Caki2 (cell line): ENCODE results near the gene LGI2. TPM values are rescaled to one million over a fixed set of nuclear protein-coding genes. Genes with fewer than 3 reads are reported as not detected.

ENCODE experiments used
- DNase-seq: peaks from one replicate; pipeline ENCODE4 v3.0.0-alpha.2; 2015; ENCODE audit warnings: low read depth
- in situ Hi-C: cut with HindIII; loops from 2 replicates; pipeline ENCODE4 v1.10.0; 2016; ENCODE audit warnings: low sequenced_read_pairs, low pct_unique_long_range_greater_than_20kb, mixed read lengths
- total RNA-seq: library from RNA; depleted of rRNA; stranded (reverse); fragments of >200 nt; shearing (Covaris generic); gene quantifications from 2 replicates; pipeline ENCODE4 v1.2.3, GENCODE V29; 2014; ENCODE audit warnings: low replicate concordance

The LGI2 gene
- total RNA-seq, 1 experiment from 2014 or later = not detected

DNA sequence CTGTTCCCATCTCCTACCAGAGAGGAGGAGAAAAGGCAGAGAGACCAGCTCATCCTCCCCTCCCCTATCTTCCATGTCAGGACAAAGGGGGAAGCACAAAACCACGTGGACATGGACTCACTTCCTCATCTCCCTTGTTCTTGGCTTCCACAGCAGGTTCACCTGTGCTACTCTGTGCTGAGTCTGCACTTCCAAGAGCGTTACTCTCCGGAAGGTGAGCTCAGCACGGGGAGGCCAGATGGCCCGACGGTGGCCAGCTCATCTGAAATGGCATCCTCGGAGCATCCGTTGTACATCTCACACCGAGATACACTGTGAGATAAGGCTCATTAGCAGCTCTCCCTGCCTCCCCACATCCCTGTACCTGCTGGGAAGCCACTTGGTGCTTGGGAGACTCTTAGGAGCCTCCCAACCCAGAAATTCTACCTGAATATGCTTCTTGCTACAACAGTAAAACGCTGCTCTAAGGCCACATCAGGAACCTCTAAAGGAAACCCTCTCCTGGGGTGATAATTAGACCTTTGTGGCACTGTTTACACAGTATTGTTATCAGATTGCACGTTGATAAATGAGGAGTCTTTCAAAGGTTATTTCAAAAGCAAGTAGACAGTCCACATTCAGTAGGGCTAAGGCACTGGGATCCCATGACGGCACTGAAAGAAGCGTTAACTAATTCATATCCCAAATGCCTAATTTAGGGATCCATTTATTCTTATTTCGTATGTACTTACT, 19.4 kb downstream of the LGI2 start:
- in situ Hi-C loops = no loop called here
- DNase-seq = no peak

DNA sequence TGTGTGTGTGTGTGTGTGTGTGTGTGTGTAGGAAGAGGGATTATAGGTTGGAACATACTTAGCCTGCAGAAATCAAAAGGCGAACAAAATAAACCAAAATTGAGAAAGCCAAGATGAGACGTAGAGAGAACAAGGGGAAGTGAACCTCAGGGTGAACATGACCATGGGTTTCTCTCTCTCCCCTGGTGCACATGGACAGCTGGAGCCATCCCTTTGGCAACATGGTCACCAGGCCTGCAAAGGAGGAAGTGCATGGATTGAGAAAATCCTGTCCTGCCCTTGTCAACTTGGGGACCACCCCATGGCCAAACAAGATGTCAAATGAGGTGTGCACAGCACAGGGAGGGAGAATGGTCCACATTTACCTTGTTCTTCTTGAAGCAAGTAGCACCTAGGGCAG, 23.1 kb downstream of the LGI2 start:
- no peak for DNase-seq
- in situ Hi-C loops = no loop called here

DNA sequence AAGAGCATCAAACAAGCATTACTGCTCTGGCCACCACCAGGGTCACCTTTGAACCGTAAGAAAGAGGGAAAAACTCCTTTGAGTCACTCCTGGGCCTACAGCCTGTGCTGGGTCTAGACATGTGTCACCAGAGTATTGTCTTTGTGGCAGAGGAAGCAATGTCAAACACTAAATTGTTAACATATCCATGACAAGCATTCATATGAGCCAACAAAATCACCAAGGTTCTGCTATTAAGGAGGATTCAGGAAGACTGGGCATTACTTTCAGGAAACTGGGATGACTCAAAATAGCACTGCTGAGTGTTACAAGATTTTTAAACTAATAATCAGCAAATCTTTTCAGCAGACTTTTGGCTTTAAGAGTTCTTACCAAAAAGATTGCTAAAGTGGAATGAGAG, 28.1 kb downstream of the LGI2 start:
- DNase-seq = no peak
- in situ Hi-C loops = no loop called here

DNA sequence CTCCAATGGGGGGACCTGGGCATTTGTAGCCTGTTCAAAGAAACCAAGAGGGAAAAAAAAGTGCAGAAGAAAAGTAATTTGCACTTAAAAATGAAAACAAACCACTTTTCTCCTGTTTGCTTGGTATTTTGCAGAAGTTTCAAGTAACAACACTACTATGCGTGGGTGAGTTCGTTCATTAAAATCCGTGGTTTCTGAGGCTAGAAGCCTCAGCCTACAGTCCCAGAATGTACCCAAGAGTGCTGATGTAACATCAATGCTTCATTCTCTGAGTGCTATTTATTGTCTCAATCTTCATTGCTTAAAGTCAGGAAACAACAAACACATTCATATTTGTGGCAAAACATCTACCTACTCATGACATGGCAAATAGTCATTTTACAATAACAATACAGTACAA, 29.2 kb downstream of the LGI2 start:
- no peak for DNase-seq
- in situ Hi-C loops = no loop called here

DNA sequence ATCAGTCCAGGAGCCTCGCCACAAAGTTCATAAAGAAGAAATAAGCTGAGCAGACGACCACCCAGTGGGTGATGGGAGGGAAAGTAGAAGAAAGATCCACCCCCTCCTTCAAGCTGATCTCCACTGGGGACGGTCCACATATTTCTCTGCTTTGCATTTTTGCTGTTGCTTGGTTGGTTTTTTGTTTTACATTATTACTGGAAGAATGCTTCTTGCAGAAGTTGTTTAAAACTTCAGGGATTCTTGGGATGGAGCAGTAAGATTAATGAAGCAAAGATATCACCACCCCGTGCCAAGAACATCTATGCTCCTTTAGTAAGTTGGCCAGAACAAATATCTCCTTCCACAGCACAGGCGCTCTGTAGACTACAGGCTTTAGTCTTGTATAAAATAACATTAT, 30.1 kb downstream of the LGI2 start:
- in situ Hi-C loops = no loop called here
- DNase-seq = no peak

DNA sequence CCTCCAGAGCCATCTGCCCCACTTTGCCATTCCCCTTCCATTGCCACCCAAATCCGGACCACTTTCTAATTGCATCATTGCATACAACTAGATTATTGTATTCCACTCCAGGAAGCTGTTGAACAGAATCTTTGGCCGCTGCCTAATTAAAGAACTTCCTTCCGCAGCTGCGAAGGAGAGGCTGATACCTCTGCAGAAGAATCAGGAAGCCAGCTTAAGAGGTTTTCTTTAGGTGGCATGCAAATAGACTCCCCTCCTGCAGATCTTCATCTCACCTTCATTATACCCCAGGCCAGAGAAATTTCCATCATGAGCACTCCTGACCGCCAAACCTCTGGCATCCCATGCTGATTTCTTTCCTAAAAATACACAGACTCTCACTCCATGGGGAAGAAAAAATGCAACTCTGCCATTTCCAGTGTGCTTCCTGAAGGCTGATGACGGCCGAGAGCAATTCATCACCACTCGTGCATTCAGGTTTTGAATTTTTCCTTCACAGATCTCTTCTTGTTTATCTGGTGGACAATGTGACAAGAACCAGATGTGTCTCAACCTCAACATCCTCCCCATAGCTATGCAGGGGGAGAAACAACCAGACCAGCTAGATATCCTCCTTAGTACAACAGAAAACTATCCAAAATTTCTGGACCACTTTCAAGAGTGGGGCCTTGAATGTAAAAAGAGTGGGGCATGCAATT, 31.2 kb downstream of the LGI2 start:
- no peak for DNase-seq
- in situ Hi-C loops = no loop called here

DNA sequence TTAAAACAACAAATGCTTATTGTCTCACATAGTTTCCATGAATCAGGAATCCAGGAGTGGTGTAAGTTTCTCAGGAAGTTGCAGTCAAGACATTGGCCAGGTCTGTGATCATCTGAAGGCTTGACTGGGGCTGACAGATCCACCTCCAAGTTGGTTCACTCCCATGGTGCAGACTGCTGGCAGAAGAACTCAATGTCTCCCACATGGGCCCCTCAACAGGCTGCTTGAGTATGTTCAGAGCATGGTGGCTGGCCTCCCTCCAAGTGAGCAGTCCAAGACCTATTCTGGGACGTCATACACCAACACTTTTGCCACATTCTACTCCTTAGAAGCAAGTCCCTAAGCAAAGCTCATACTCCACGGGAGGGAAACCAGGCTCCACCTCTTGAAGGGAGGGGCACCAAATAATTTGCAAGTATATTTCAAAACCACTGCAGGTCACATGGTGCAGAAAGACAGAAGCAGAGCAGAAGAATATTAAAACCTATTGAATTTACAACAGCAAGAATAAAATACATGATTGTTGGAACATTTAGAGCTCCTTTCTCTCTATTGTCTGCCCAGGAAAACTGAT, 35.3 kb downstream of the LGI2 start:
- in situ Hi-C loops = no loop called here
- no peak for DNase-seq

DNA sequence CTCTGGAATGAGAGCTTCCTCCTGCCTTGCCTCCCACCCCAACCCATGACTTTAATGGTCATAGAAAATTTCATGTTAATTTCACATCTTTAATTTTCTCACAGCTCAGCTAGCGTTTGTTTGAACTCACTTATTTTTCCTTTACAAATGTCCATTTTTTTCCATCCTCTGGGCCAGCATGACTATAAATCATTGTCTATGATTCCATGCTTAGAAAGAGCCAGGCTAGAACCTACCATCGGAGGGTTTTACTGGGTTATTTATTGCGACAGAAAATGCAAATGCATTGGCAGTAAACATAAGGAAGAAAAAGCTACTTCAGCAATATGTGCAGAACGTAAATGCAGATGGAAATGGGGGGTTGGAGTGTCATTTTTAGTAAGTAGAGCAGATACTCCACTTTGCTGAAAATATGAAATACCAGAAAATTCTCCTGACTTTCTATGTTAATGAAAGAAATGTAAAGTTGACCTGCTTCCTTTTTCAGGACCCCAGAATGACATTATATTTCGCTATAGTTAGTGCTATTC, 37.1 kb downstream of the LGI2 start:
- in situ Hi-C loops = no loop called here
- DNase-seq = no peak

DNA sequence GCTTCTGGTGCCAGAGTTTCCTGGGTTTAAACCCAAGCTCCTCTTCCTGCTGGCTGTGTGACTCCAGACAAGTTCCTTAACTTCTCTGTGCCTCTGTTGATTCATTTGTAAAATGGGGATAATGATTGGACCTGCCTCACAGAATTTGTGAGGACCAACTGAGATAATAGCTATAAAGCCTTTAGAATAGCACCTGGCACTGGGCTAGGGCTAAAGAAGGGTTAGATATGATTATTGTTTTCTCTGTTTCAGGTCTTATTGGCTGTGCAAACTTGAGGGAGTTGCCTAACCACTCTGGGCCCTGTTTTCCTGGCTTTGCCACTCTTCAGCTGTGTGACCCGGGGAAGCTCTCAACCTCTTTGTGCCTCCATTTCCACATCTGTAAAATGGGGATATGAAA, 37.8 kb downstream of the LGI2 start:
- in situ Hi-C loops = no loop called here
- DNase-seq = no peak

DNA sequence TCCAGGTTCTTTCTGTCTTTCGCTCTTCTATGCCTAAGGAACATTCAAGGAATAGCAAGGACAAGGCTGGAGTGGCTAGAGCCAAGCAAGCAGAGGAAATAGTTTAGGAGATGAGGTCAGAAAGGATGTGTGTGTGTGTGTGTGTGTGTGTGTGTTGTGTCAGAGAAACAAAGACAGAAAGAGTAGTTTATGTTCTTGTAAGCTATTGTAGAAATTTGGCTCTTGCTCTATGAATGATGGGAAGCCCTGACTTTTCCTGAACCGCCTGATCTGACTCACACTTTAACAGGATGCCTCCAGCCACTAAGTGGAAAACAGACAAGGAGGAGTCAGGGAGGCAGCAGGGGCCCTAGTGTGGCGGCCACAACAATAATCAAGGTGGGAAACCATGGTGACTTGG, 39.7 kb downstream of the LGI2 start:
- in situ Hi-C loops = no loop called here
- DNase-seq = no peak

DNA sequence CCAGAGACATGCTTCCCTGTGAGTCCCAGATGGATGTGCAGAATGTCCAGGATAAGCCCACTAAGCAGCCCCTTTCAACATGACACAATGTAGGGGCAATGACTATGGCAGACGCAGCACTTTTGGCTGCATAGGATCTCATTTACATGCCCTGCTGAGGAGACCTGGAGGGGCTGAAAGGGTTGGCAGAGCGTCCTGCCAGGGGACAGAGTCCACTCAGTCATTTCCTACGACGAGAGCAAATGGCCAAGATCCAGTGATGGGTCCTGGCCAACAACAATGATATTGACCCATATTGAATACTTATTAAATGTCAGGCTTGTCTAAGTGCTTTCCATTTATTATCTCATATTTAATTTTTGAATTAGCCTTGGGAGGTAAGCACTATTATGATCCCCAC, 41.4 kb downstream of the LGI2 start:
- in situ Hi-C loops = no loop called here
- DNase-seq = no peak

DNA sequence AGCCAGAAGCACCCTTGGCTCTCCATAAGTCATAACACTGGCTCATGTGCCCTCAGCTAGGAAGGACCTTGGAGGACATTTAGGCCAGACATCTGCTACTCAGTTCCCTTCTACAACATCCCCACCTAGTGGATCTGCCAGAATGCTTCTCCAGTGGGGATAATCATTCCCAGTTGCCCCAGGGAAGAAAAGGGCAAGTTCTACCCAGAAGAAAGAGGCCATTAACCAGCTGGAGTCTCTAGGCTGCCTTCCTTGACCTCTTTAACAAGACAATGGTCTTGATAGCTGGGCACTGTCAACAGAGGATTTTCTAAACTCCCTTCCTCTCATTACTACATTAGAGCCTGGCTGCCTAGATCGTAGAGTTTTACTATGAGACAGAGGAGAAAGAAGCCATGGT, 42.0 kb downstream of the LGI2 start:
- in situ Hi-C loops = no loop called here
- DNase-seq = peak; percentile 22

DNA sequence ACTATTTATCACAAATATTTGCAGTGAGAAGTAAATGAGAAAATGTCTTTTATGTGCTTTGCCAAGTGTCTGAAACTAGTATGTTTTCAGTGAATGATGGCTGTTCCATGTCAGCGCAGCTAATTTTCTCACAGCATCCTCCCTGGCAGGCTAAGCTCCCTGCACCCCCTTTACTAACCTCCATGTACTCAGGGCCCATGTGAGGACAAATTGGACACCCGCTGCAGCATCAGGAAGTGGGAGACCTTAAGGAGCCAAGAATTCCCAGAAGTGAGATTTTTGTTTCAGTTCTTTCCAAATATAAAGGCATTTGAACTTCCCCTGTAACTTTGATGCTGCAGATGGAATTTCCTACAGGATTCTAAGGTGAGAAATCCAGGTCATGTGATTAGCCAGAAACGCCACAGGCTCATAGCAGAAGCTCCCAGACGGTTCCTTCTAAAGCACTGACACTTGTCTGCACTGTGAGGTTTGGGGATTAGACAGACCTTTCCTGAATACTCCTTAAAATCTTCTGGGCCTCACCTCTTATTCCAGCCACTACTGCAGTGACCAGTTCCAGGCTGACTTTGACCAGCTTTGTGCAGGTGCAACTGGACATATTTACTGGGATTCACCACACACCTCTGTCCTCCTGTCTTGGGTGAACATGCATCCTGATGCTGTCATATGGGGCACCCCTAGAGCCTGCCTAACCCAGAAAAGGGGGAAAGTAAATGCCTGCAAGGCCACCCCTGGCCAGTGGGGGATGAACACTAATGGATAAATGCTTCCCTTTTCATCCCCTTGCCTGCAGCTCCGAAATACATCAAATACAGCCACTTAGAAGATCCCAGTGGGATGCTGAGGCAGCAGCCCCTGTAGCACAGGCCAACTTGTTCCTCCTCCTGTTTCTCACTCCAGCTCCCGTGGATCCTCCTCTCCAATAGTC, 45.9 kb downstream of the LGI2 start:
- DNase-seq = no peak
- in situ Hi-C loops = no loop called here

DNA sequence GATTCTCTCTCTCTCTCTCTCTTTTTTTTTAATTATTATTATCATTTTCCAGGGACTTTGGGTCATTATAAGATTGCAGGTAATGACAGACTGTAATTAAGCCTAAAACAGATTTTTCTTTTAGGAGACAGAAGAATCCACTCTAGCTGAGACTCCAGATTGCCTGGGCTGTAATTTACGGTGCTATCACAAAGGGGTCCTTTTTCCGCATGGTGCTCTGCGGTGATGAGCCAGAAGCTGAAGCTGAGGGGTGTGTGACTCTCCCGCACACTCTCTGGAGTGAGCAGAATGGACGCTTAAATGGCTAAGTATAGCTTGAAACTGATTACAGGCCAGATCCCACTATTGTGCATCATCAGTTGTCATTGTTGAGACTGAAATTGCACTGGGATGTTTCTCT, 50.0 kb downstream of the LGI2 start:
- in situ Hi-C loops = no loop called here
- DNase-seq = no peak

DNA sequence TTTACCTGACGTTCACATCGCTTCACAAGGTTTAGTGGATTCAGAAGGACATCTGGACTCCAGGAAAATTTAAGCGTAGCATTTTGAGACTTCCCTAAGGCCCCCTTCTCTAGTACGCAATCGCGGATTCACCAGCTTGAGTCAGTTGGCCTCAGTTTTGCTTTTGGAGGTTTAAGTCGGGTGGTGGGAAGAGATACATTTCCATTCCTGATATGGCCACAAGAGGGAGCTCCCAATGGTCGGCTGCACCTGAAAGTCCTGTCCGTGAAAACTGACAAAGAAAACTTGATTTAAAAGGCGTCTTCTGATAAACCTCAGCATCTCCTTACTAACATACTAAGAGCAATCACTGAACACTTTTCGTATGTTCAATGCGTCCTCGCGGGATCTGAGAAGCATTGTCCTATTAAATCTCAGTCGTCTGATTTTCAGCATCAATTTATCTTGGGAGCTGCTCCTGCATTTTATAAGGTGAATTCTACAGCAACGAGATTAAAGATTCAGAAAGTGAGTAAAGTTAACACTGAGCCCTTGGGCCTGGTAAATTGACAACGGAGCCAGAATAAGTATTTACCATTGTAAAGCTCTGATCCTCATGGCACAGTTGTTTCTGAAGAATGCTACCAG, 50.6 kb downstream of the LGI2 start:
- peak; percentile 46 for DNase-seq
- in situ Hi-C loops = no loop called here

DNA sequence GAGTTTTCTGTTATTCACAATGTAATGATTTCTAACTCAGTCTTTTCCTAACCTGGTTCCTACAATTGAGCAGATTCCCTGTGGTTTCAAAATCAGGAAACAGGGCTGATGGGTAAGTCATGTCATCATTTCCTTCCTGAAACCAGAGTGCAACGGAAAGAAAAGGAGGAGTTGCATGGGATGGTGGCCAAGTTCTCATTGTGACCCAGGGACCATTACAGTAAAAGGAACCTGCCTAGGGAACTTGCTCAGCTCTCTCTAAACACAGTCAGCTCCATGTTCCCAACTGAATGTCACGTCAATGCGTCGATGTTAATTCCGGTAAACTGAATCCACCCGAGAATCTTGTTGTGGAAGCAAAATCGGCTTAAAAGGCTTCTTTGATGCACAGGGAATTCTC, 51.2 kb downstream of the LGI2 start:
- in situ Hi-C loops = no loop called here
- DNase-seq = no peak

DNA sequence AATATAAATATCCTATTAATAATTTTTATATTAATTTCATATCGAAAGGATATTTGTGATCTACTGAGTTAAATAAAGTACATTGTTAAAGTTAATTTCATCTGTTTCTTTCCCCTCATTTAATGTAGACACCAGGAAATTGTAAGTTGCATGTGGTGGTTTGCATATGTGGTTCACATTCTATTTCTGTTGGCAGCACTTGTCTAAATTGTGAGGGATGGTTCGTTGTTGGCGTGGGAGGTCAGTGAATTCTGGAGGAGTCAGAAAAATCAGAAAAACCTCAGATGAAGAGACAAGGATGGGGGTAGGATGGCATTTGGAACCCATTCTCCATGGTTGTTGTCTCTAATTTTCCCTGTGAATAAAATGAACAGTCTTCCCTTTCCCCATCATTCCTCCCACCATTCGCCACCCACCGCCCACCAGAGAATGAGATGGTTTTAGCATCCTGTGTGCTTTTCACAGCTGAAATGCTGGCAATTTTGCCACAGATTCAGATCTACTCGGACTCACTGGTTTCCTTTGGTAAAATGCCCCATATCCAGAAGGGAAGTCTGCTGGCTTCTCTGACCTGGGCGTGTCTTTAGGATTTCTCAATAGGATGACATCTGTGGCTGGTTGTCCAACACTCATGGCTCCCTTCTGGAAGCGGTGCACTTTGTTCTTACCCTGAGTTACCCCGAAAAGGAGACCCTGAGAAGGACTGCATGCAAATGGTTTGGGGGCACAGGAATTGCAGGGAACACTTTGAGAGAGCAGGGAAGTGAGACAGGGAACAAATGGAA, 52.3 kb downstream of the LGI2 start:
- in situ Hi-C loops = no loop called here

More for the DNA sequence above, 52.3 kb downstream of the LGI2 start:
- no peak for DNase-seq
